ENCODE data around the gene DNMT3B. TPM values are rescaled to one million over a fixed set of nuclear protein-coding genes. Genes with fewer than 3 reads are reported as not detected.
"Not testable (repeated sequence)": the region's sequence is repeated elsewhere in the genome, so short reads cannot be mapped to it uniquely, and the experiment has no call there.

Gene DNMT3B
- total RNA-seq, 4 donors from 2014 or later = 2.7 to 5.0 (median 2.9) TPM

DNA sequence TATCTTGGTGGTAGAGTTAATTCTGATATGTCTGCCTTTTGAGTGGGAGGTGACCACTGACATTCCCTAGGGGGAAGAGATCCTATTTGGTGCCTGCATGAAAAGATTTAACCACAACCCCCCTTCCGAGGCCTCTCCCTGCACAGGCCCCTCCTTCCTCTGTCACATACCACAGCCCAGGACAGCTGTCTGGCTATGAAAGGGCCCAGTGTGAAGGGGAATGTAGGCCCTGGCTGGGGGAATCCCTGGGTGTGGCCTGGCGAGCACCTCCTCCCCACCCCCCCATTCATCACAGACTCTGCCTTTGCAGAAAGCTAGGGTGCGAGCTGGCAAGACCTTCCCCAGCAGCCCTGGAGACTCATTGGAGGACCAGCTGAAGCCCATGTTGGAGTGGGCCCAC, 30.1 kb downstream of the DNMT3B start:
- H3K36me3 ChIP-seq = no peaks in the 10 kb centered on the region
- H3K27me3 ChIP-seq = no peaks in the 10 kb centered on the region
- 50% methylated on average over 1 of the region's 3 CpGs for WGBS
- H3K27ac ChIP-seq = no peak overlapping the region
- DNase-seq (ENCODE audit: low spot score in 2 of 2) = no peak
- no peak overlapping the region for H3K4me3 ChIP-seq
- TF ChIP-seq EP300 (IDR thresholded peaks at IDR 0.05) = no peak
- TF ChIP-seq, protein P1, sequence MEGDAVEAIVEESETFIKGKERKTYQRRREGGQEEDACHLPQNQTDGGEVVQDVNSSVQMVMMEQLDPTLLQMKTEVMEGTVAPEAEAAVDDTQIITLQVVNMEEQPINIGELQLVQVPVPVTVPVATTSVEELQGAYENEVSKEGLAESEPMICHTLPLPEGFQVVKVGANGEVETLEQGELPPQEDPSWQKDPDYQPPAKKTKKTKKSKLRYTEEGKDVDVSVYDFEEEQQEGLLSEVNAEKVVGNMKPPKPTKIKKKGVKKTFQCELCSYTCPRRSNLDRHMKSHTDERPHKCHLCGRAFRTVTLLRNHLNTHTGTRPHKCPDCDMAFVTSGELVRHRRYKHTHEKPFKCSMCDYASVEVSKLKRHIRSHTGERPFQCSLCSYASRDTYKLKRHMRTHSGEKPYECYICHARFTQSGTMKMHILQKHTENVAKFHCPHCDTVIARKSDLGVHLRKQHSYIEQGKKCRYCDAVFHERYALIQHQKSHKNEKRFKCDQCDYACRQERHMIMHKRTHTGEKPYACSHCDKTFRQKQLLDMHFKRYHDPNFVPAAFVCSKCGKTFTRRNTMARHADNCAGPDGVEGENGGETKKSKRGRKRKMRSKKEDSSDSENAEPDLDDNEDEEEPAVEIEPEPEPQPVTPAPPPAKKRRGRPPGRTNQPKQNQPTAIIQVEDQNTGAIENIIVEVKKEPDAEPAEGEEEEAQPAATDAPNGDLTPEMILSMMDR (IDR thresholded peaks at IDR 0.05) = no peak
- H3K9me3 ChIP-seq = no peaks in the 10 kb centered on the region
- H3K4me1 ChIP-seq = peaks cover 33% of the 10 kb centered on the region

DNA sequence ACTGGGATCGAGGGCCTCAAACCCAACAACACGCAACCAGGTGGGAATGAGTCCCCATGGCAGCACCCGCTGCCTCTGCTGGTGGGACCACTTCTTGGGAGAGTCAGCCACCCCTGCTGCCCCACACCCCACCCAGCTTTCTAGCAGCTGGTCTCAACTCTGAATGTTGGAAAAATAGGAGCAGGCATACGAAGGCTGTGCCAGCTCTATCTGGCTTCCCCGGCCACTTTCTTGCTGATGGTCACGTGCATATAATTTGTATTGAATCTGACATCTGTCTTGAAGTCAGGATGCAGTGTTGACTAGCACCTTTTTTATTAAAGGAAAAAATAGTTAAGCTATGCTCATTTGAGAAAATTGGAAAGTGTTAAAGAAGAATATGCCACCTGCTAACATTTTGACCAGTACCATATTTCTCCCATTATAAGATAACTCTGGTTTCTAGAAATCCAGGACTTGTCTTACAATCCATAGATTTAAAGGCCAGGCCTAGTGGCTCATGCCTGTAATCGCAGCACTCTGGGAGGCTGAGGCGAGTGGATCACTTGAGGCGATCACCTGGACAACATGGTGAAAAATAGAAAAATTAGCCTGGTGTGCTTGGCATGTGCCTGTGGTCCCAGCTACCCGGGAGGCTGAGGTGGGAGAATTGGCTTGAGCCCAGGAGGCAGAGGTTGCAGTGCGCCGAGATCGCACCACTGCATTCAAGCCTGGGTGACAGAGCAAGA, 30.7 kb downstream of the DNMT3B start:
- 72% methylated on average over 10 of the region's 13 CpGs for WGBS
- Histone ChIP-seq H3K4me1 (peaks cover 33% of the 10 kb centered on the region), H3K4me3 (no peak overlapping the region), H3K36me3 (no peaks in the 10 kb centered on the region), H3K9me3 (no peaks in the 10 kb centered on the region), H3K27me3 (no peaks in the 10 kb centered on the region), H3K27ac (no peak overlapping the region)
- no peak for TF ChIP-seq POLR2A (IDR thresholded peaks at IDR 0.05)
- no peak for TF ChIP-seq EP300 (IDR thresholded peaks at IDR 0.05)
- no peak for TF ChIP-seq POLR2AphosphoS5 (IDR thresholded peaks at IDR 0.05)
- TF ChIP-seq, protein P1 (IDR thresholded peaks at IDR 0.05) = no peak
- no peak for DNase-seq (ENCODE audit: low spot score in 2 of 2)

DNA sequence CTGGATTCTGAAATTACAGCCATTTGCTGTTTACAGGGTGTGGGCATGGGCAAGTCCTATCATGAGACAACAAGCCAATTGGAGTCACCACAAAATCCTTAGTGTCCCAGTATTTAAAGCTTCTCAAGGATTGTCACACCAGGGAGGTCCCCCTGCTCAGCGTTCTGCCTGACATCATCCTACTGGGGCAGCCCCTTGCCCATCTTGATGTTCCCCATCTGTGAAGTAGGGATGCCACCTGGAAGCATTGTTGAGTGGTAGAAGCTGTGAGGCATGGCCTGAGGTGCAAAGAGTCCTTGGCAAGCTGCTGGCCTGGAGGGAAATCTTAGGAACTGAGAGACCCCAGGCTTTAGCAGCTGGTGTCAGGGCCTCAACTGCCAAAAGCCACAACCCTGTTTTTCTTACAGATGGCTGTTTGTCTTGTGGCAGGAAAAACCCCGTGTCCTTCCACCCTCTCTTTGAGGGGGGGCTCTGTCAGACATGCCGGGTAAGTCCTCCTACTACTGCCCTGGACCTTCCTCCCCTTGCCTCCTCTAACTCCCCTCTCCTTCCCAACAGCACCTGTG, 34.3 kb downstream of the DNMT3B start:
- H3K4me3 ChIP-seq = no peak overlapping the region
- DNase-seq (ENCODE audit: low spot score in 2 of 2) = no peak
- H3K27ac ChIP-seq = no peak overlapping the region
- 47% methylated on average over 3 of the region's 3 CpGs for WGBS
- H3K27me3 ChIP-seq = no peaks in the 10 kb centered on the region
- no peaks in the 10 kb centered on the region for H3K9me3 ChIP-seq
- H3K36me3 ChIP-seq = peaks cover 8% of the 10 kb centered on the region
- H3K4me1 ChIP-seq = peaks cover 33% of the 10 kb centered on the region
- TF ChIP-seq POLR2A (IDR thresholded peaks at IDR 0.05) (no peak), EP300 (IDR thresholded peaks at IDR 0.05) (no peak), POLR2AphosphoS5 (IDR thresholded peaks at IDR 0.05) (no peak)
- TF ChIP-seq, protein P1 (IDR thresholded peaks at IDR 0.05) = no peak

DNA sequence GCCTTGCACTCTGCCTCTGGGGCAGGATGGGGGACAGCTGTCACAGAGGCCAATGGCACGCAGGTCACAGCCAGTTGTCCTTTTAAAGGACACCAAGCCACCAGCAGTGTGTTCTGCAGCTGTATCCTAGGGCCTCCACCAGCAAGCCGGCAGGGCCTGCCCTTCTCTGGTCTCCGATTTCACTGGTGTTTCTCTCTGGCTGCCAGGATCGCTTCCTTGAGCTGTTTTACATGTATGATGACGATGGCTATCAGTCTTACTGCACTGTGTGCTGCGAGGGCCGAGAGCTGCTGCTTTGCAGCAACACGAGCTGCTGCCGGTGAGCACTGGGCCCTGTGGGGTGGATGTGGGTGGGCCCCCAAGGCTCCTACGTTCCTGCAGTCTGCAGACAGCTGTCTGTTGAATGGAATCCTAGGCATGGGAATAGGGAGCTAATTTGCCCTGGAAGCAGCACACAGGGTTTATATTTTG, 34.8 kb downstream of the DNMT3B start:
- Histone ChIP-seq H3K4me3 (no peak overlapping the region), H3K27ac (no peak overlapping the region), H3K27me3 (no peaks in the 10 kb centered on the region), H3K4me1 (peaks cover 33% of the 10 kb centered on the region), H3K9me3 (no peaks in the 10 kb centered on the region), H3K36me3 (peaks cover 10% of the 10 kb centered on the region)
- 54% methylated on average over 6 of the region's 10 CpGs for WGBS
- DNase-seq (ENCODE audit: low spot score in 2 of 2) = no peak
- TF ChIP-seq POLR2AphosphoS5 (IDR thresholded peaks at IDR 0.05) = no peak
- no peak for TF ChIP-seq EP300 (IDR thresholded peaks at IDR 0.05)
- TF ChIP-seq, protein P1 (IDR thresholded peaks at IDR 0.05) = no peak

DNA sequence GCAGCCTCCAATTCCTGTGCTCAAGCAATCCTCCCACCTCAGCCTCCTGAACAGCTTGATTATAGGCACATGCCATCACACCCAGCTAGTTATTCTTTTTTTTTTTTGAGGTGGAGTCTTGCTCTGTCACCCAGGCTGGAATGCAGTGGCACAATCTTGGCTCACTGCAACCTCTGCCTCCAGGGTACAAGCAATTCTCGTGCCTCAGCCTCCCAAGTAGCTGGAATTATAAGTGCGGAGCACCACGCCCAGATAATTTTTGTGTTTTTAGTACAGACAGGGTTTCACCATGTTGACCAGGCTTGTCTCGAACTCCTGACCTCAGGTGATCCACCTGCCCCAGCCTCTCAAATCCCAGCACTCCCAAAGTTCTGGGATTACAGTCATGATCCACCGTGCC, 35.4 kb downstream of the DNMT3B start:
- WGBS = 75% methylated on average over 5 of the region's 5 CpGs

More for the DNA sequence above, 35.4 kb downstream of the DNMT3B start:
- not testable (repeated sequence) for DNase-seq (ENCODE audit: low spot score in 2 of 2); H3K9me3 ChIP-seq; H3K27me3 ChIP-seq; H3K27ac ChIP-seq; H3K4me3 ChIP-seq
- Histone ChIP-seq H3K4me1 (peaks cover 30% of the 10 kb centered on the region), H3K36me3 (peaks cover 11% of the 10 kb centered on the region)
